Measurements from ENCODE around the gene UST. TPM values are rescaled to one million over a fixed set of nuclear protein-coding genes. Genes with fewer than 3 reads are reported as not detected.

The UST gene
- total and polyA plus RNA-seq, 2 of the 8 experiments (the other 6 are each of a cell fraction or from before 2014, with no cell fraction given), result 13.5 to 34.5 TPM

GRCh38 chr6:148932731-148933130 lies 185.9 kb downstream of the UST start (continued):
- TF ChIP-seq, protein P1, sequence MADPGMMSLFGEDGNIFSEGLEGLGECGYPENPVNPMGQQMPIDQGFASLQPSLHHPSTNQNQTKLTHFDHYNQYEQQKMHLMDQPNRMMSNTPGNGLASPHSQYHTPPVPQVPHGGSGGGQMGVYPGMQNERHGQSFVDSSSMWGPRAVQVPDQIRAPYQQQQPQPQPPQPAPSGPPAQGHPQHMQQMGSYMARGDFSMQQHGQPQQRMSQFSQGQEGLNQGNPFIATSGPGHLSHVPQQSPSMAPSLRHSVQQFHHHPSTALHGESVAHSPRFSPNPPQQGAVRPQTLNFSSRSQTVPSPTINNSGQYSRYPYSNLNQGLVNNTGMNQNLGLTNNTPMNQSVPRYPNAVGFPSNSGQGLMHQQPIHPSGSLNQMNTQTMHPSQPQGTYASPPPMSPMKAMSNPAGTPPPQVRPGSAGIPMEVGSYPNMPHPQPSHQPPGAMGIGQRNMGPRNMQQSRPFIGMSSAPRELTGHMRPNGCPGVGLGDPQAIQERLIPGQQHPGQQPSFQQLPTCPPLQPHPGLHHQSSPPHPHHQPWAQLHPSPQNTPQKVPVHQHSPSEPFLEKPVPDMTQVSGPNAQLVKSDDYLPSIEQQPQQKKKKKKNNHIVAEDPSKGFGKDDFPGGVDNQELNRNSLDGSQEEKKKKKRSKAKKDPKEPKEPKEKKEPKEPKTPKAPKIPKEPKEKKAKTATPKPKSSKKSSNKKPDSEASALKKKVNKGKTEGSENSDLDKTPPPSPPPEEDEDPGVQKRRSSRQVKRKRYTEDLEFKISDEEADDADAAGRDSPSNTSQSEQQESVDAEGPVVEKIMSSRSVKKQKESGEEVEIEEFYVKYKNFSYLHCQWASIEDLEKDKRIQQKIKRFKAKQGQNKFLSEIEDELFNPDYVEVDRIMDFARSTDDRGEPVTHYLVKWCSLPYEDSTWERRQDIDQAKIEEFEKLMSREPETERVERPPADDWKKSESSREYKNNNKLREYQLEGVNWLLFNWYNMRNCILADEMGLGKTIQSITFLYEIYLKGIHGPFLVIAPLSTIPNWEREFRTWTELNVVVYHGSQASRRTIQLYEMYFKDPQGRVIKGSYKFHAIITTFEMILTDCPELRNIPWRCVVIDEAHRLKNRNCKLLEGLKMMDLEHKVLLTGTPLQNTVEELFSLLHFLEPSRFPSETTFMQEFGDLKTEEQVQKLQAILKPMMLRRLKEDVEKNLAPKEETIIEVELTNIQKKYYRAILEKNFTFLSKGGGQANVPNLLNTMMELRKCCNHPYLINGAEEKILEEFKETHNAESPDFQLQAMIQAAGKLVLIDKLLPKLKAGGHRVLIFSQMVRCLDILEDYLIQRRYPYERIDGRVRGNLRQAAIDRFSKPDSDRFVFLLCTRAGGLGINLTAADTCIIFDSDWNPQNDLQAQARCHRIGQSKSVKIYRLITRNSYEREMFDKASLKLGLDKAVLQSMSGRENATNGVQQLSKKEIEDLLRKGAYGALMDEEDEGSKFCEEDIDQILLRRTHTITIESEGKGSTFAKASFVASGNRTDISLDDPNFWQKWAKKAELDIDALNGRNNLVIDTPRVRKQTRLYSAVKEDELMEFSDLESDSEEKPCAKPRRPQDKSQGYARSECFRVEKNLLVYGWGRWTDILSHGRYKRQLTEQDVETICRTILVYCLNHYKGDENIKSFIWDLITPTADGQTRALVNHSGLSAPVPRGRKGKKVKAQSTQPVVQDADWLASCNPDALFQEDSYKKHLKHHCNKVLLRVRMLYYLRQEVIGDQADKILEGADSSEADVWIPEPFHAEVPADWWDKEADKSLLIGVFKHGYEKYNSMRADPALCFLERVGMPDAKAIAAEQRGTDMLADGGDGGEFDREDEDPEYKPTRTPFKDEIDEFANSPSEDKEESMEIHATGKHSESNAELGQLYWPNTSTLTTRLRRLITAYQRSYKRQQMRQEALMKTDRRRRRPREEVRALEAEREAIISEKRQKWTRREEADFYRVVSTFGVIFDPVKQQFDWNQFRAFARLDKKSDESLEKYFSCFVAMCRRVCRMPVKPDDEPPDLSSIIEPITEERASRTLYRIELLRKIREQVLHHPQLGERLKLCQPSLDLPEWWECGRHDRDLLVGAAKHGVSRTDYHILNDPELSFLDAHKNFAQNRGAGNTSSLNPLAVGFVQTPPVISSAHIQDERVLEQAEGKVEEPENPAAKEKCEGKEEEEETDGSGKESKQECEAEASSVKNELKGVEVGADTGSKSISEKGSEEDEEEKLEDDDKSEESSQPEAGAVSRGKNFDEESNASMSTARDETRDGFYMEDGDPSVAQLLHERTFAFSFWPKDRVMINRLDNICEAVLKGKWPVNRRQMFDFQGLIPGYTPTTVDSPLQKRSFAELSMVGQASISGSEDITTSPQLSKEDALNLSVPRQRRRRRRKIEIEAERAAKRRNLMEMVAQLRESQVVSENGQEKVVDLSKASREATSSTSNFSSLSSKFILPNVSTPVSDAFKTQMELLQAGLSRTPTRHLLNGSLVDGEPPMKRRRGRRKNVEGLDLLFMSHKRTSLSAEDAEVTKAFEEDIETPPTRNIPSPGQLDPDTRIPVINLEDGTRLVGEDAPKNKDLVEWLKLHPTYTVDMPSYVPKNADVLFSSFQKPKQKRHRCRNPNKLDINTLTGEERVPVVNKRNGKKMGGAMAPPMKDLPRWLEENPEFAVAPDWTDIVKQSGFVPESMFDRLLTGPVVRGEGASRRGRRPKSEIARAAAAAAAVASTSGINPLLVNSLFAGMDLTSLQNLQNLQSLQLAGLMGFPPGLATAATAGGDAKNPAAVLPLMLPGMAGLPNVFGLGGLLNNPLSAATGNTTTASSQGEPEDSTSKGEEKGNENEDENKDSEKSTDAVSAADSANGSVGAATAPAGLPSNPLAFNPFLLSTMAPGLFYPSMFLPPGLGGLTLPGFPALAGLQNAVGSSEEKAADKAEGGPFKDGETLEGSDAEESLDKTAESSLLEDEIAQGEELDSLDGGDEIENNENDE (IDR thresholded peaks at IDR 0.05; ENCODE audit: insufficient replicate concordance, low read length), result no peak

Data from H1 (cell line).